ENCODE data around the gene CDK6.

Gene CDK6

GRCh38 chr7:92697012-92697411 lies 139.4 kb downstream of the CDK6 start:
- TF ChIP-seq CTCF (IDR thresholded peaks at IDR 0.05) = no peak

- no peak for TF ChIP-seq CTCF (IDR thresholded peaks at IDR 0.05)
These were observed 139.8 kb downstream of the CDK6 start for GRCh38 chr7:92696584-92696983.

- TF ChIP-seq CTCF (IDR thresholded peaks at IDR 0.05) = no peak
These were observed 140.8 kb downstream of the CDK6 start for GRCh38 chr7:92695308-92696261.

- TF ChIP-seq CTCF (IDR thresholded peaks at IDR 0.05) = no peak
These were observed 142.2 kb downstream of the CDK6 start for GRCh38 chr7:92694211-92694610.

- TF ChIP-seq CTCF (IDR thresholded peaks at IDR 0.05) = no peak
These were observed 142.9 kb downstream of the CDK6 start for GRCh38 chr7:92693519-92693918.

GRCh38 chr7:92691578-92691977 lies 144.8 kb downstream of the CDK6 start:
- peak; percentile 64 for TF ChIP-seq CTCF (IDR thresholded peaks at IDR 0.05)

GRCh38 chr7:92685136-92686042 lies 151.0 kb downstream of the CDK6 start:
- TF ChIP-seq CTCF (IDR thresholded peaks at IDR 0.05) = no peak

Data from LNCAP (cell line).